Stimulated activated CD8-positive, alpha-beta memory T cell treated with anti-CD3 and anti-CD28 coated beads, Interleukin-15, amount 100 ng/mL, for 24 hours (primary cell): ENCODE data around the gene KREMEN1.
"Not testable (repeated sequence)": the region's sequence is repeated elsewhere in the genome, so short reads cannot be mapped to it uniquely, and the experiment has no call there.

ENCODE experiments used
- DNase-seq: peaks from one replicate; pipeline ENCODE4 v3.0.0-alpha.2; 2020; ENCODE audit warnings: low read depth

KREMEN1 gene

DNA sequence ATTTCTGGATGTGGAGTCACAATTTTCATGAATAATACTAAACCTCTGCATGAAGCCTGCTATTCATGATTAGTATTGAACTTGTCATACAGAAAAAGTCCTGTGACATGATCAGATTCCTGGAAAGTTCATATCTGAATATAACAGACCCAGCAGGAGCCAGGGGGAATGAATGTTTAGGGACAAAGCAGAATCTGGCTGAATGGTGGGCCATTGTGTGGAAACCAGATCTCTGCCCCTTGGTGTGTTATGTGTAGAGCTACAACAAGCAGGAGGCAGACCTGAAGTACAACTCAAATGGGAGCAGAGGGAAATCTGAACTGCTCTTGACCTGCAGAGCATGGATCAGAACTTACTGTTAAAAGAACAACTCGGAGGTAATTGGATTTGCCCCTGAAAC is 30.3 kb downstream of the KREMEN1 start:
- DNase-seq, result no peak

DNA sequence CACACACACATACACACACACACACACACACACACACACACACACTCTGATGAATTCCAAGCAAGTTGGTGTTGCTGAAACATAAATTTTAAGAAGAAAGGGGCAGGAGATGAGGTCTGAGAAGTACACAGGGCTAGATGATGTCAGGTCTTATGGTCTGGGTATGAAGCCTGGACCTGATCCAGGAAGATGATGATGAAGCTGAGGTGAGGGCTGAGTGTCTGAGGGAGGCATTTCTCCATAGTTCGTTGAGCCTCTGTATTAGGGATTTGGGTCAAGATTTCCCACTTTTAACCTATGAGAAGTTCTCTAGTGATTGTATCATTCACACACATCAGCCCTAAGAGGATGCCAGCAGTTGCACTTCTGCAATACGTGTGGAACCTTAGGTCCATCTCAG is 32.6 kb downstream of the KREMEN1 start:
- DNase-seq, result no peak

- DNase-seq, result no peak
Observed at GRCh38 chr22:29106839-29107238, 34.0 kb downstream of the KREMEN1 start.

DNA sequence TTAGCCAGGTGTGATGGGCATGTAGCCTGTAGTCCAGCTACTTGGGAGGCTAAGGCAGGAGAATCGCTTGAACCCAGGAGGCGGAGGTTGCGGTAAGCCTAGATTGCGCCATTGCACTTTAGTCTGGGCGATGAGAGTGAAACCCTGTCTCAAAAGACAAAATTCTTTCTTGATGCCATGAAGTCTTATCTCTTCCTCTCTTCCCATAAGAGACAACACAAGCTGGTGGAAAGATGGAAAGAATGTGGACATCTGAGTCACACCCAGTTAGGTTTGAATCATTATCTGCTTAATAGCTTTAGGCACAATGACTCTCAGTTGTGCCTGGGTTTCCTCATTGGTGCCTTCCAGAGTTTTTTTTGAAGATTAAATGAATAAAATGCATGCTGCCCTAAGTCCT is 35.3 kb downstream of the KREMEN1 start:
- DNase-seq, result no peak

- no peak for DNase-seq
Observed at GRCh38 chr22:29109822-29110221, 37.0 kb downstream of the KREMEN1 start.

GRCh38 chr22:29110946-29111345 is 38.1 kb downstream of the KREMEN1 start:
- no peak for DNase-seq

DNA sequence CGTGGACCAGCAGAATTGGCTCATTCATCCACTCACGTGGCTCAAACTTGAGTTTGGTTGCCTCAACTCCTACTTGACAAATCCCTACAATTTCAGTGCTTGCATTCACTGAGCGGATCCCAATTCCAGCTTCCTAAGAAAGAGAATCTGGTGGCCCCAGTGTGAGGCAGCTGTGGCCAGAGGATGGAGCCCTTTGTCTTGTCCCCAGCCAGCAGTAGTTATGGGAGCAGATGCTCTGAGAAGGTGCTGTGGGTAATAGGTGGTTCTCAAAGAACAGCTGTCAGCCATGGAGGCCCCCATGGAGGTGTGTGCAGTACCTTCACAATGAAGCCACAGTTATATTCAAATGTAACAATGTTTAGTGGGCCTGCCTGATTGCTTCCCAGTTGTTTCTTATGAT is 39.3 kb downstream of the KREMEN1 start:
- DNase-seq, result no peak

- no peak for DNase-seq
Observed at GRCh38 chr22:29112681-29113080, 39.8 kb downstream of the KREMEN1 start.

GRCh38 chr22:29113319-29113718 is 40.5 kb downstream of the KREMEN1 start:
- DNase-seq, result no peak

DNA sequence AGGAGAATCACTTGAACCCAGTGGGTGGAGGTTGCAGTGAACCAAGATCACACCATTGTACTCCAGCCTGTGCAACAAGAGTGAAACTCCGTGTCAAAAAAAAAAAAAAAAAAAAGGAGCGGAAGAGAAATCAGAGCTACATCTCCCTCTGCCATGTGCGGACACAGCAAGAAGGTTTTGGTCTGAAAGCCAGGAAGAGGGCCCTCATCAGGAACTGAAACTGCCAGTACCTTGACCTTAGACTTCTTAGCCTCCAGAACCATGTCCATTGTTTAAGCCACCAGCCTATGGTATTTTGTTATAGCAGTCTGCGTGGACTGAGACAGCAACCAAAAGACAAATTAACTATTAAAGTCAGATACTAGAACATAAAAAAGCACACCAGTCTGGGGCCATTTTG is 41.6 kb downstream of the KREMEN1 start:
- no peak for DNase-seq

GRCh38 chr22:29115682-29116288 is 43.0 kb downstream of the KREMEN1 start:
- DNase-seq, result no peak

DNA sequence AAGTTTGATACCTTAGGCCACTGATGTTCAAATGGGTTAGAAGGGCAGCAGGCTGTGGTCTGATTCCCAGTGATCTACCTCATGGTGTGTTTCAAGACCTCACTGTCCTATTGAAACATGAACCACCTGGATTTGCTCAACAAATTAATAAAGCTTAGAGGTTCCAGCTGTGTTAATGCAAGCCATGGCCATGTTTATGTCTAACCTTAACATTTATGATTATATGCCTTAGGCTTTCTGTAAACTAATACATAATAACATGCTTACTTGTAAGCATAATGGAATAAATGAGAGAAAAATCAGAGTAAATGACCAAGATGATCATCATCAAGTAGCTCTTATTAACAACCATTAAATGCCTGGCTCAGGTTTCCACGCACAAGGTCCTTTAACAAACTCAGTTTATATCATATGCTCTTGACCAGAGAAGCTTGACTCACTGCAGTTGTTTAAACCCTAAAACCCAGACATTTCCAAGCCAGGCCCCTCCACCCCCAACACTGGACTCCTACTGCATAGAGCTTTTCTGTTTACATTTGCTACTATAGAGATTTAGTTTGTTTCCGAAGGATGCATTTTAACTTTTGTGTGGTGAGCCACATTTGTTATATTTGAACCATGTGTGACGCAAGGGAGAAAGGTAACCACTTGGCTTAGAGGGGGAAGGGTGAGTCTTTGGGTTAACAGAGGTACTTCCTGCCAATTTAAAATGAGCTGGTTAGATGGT is 43.7 kb downstream of the KREMEN1 start:
- DNase-seq, result no peak

DNA sequence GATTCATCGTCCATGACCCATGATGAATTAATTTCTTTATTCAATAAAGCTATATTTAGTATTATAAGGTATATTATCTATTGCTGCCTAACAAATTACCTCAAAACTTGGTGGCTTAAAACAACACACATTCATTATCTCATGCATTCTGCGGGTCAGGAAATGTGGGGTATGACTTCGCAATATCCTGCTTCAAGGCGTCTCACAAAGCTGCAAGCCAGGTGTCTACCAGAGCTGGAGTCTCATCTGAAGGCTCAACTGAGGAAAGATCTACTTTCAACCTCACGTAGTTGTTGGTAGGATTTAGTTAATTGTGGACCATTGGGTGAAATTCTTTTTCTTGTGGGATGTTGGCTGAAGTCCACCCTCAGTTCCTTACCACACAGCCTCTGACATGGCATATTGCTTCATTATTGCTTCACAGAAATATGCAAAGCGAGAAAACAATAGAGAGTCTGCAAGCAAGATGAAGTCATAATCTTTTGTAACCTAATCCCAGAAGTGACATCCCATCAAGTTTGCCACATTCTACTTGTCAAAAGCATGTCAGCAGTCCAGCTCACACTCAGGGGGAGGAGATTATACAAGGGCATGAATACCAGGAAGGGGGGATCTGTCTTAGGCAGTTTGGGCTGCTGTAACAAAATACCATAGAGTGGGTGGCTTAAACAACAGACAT is 45.1 kb downstream of the KREMEN1 start:
- DNase-seq, result no peak

- DNase-seq, result not testable (repeated sequence)
Observed at GRCh38 chr22:29120098-29120912, 47.5 kb downstream of the KREMEN1 start.

GRCh38 chr22:29121124-29121523 is 48.3 kb downstream of the KREMEN1 start:
- DNase-seq, result no peak

GRCh38 chr22:29122041-29122440 is 49.2 kb downstream of the KREMEN1 start:
- DNase-seq, result no peak

DNA sequence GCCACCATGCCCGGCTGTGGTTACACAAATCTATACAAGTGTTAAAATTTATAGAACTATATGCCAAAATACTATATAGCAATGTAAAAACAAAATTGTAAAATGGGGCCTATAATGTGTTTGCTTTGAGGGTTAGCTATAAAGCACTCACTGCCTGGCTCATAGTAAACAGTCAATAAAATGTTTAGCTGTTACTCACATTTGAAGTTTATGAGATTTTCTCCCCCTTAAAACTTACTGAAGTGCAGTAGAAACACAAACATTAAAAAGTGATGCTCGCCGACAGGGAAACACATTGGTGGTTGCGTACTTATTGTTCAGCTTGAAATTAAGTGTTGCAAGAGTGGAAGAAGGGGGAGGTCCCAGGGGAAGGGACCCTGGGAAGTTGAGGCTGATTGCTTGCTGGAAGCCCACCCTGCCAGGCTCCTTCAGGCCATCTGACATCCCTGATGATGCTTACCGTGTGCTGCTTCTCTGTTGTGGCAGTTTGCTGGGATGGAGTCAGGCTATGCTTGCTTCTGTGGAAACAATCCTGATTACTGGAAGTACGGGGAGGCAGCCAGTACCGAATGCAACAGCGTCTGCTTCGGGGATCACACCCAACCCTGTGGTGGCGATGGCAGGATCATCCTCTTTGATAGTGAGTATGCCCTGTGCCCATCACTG is 52.1 kb downstream of the KREMEN1 start:
- no peak for DNase-seq

DNA sequence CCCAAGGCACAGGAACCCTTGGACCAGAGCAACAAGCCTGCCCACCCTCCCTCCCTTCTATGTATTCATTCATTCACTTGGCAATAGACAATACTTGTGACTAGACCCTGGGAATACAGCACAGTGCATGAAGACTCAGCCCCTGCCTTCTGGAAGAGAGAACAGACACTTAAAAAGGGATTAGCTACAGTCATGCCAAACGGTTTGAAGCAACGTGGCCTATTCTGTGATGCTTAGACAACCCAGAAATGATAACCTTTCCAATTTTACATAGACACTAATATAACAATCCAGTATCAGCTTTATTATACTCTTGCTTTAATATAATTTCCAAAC is 52.6 kb downstream of the KREMEN1 start:
- no peak for DNase-seq

DNA sequence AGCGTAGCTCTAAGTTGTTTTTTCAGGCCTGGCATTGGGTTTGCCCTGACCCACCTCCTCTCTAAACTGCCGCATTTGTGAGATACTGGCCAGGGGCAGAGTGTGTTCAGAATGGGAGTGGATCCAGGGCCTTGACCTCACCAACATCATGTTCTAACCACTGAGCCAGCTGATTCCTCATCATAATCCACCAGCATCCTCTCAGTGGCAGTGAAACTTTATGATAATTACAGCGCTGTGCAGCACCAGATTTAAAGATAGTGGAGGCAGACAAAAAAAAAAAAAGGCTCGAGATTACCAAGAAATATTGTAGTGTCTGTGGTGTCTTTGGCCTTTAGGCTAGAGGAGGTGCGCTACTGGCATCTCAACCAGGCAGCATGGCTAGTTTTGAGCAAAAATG is 53.0 kb downstream of the KREMEN1 start:
- no peak for DNase-seq

DNA sequence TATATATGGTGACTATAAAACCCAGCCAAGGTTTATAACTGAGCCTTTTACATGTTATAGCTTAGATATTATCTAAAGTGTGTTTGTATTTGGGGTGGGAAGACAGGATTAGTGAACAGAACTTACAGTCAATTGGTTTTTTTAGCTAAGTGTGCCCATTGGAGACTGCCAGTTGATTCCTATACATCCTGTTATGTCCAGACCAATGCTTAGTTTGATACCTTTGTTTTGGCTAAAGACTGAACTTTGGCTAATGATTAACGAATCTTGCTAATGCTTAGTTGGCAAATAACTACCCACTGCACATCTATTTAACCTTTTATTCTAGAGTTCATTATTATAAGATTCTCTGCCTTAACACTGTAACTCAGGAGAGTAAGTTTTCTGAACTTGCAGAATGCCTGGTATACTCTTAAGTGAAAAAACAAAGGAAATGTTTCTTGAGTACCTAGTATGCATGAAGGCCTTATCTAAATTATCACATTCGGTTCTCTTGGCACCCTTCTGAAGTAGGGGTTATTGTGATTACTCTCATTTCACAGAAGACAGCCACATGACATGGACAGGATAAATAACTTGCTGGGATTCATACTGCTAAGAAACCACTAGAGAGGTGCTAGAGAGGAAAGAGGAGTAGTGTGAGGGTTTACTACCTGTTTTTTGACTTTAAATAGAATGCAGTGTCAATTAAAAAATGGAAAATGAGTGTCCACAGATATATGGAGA is 54.0 kb downstream of the KREMEN1 start:
- DNase-seq, result no peak
